HFF-Myc (cell line): ENCODE measurements around the gene IL36B.

Source experiments
- DNase-seq: peaks from one replicate; pipeline ENCODE4 v3.0.0-alpha.2; 2011; ENCODE audit warnings: low read depth; ENCODE audit errors: extremely low read depth
- H3K4me3 ChIP-seq: replicated peaks from 2 replicates; pipeline ENCODE4 v1.5.1; 2011; ENCODE audit warnings: low read depth, mild to moderate bottlenecking, control low read depth, low read length
- CTCF ChIP-seq: IDR thresholded peaks from 2 replicates; pipeline ENCODE4 v1.5.1; 2012; ENCODE audit warnings: mild to moderate bottlenecking, low read depth, low read length, control low read depth; ENCODE audit errors: missing control alignments

IL36B gene

GRCh38 chr2:113015042-113015441, 37.6 kb downstream of the IL36B start:
- DNase-seq: no peak
- H3K4me3 ChIP-seq: no peak overlapping the region
- no peak for TF ChIP-seq CTCF

- no peak overlapping the region for H3K4me3 ChIP-seq
- TF ChIP-seq CTCF: no peak
- DNase-seq: no peak
Measured at GRCh38 chr2:113014067-113014466, 38.6 kb downstream of the IL36B start.

GRCh38 chr2:113013336-113013661, 39.4 kb downstream of the IL36B start:
- TF ChIP-seq CTCF: no peak
- DNase-seq: no peak
- no peak overlapping the region for H3K4me3 ChIP-seq

- DNase-seq: no peak
- no peak for TF ChIP-seq CTCF
- no peak overlapping the region for H3K4me3 ChIP-seq
Measured at GRCh38 chr2:113012436-113013335, 40.0 kb downstream of the IL36B start.

- H3K4me3 ChIP-seq: no peak overlapping the region
- no peak for TF ChIP-seq CTCF
- DNase-seq: no peak
Measured at GRCh38 chr2:113011108-113011507, 41.6 kb downstream of the IL36B start.

GRCh38 chr2:113010088-113010487, 42.6 kb downstream of the IL36B start:
- no peak for TF ChIP-seq CTCF
- no peak for DNase-seq
- no peak overlapping the region for H3K4me3 ChIP-seq

DNA sequence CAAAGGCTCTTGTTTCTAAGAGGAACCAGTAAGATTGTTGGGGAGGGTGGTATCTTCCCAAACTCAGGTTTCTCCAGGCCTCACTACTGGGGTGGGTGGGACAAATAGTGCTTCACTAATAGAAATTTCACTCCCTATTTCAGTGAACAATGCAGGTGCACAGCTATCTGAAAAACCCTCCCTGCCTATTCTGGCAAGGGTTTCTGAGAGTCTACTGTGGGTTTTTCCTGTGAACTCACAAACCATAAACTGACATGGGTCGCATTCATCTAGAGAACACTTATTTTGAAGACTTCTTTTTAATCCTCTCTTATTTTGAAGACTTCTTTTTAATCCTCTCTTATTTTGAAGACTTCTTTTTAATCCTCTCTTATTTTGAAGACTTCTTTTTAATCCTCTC, 43.0 kb downstream of the IL36B start:
- no peak for TF ChIP-seq CTCF
- H3K4me3 ChIP-seq: no peak overlapping the region

More for the DNA sequence above, 43.0 kb downstream of the IL36B start:
- no peak for DNase-seq
